SK-N-SH treated with all-trans-retinoic acid at 6 μM for 48 hours (cell line): ENCODE data around the gene RBM46.

Source experiments
- ARNTL ChIP-seq: fragments of 450-650 bp; formaldehyde crosslinking; IDR thresholded peaks from 2 replicates; pipeline ENCODE4 v1.5.0; 2020; ENCODE audit warnings: low read depth, mild to moderate bottlenecking, moderate library complexity, borderline replicate concordance
- BACH2 ChIP-seq: fragments of 250-450 bp; sonication (Bioruptor Pico); IDR thresholded peaks from 2 replicates; pipeline ENCODE4 v1.9.0; 2021; ENCODE audit warnings: mild to moderate bottlenecking, borderline replicate concordance
- CREB5 ChIP-seq: fragments of 250-450 bp; sonication (Bioruptor Pico); IDR thresholded peaks from 2 replicates; pipeline ENCODE4 v1.5.1; 2020; ENCODE audit warnings: low read depth, mild to moderate bottlenecking, moderate library complexity
- GLIS3 ChIP-seq: fragments of 250-450 bp; sonication (Bioruptor Pico); IDR thresholded peaks from 2 replicates; pipeline ENCODE4 v1.5.0; 2020; ENCODE audit warnings: mild to moderate bottlenecking, moderate library complexity
- ISL1 ChIP-seq: fragments of 250-450 bp; sonication (Bioruptor Pico); IDR thresholded peaks from 2 replicates; pipeline ENCODE4 v2.1.2; 2022; ENCODE audit warnings: mild to moderate bottlenecking, moderate library complexity
- PATZ1 ChIP-seq: fragments of 250-450 bp; sonication (Bioruptor Pico); IDR thresholded peaks from 2 replicates; pipeline ENCODE4 v1.8.0; 2020; ENCODE audit warnings: mild to moderate bottlenecking, moderate library complexity, borderline replicate concordance
- PPARA ChIP-seq: fragments of 250-450 bp; sonication (Bioruptor Pico); IDR thresholded peaks from 2 replicates; pipeline ENCODE4 v1.5.0; 2020; ENCODE audit warnings: mild to moderate bottlenecking, borderline replicate concordance
- RARB ChIP-seq: fragments of 250-450 bp; sonication (Bioruptor Pico); IDR thresholded peaks from 2 replicates; pipeline ENCODE4 v1.8.0; 2021; ENCODE audit warnings: mild to moderate bottlenecking, moderate library complexity
- TCF4 ChIP-seq: fragments of 250-450 bp; sonication (Bioruptor Pico); IDR thresholded peaks from 2 replicates; pipeline ENCODE4 v1.8.0; 2021; ENCODE audit warnings: mild to moderate bottlenecking, moderate library complexity, borderline replicate concordance
- ZFP3 ChIP-seq: fragments of 250-450 bp; sonication (Bioruptor Pico); IDR thresholded peaks from 2 replicates; pipeline ENCODE4 v1.5.0; 2020; ENCODE audit warnings: mild to moderate bottlenecking, moderate library complexity

- TF ChIP-seq ARNTL (CRISPR knock-in tag) (no peak), TCF4 (CRISPR knock-in tag) (no peak), CREB5 (CRISPR knock-in tag) (no peak), PPARA (CRISPR knock-in tag) (no peak), GLIS3 (CRISPR knock-in tag) (no peak), BACH2 (CRISPR knock-in tag) (no peak), RARB (CRISPR knock-in tag) (no peak), ISL1 (no peak), PATZ1 (CRISPR knock-in tag) (no peak), ZFP3 (CRISPR knock-in tag) (no peak)
Observed at GRCh38 chr4:154858166-154858565, 77.1 kb downstream of the RBM46 start.
